ENCODE measurements around the gene GPAM. TPM values are rescaled to one million over a fixed set of nuclear protein-coding genes. Genes with fewer than 3 reads are reported as not detected.

The GPAM gene
- total RNA-seq, 1 experiment from 2014 or later: 16.0 TPM

GRCh38 chr10:112136486-112137153, 46.9 kb downstream of the GPAM start:
- DNase-seq: no peak
- Mint-ChIP-seq H3K27ac (peak overlapping the region in 1 of 3 experiments; percentile 79; a peak in 1 of 7 replicates), H3K9me3 (no peaks in the 10 kb centered on the region; a peak in 1 of 5 replicates), H3K27me3 (ENCODE audit: low read depth) (peaks cover 2% of the 10 kb centered on the region; the same call in 1 of the 2 replicates), H3K4me3 (no peak overlapping the region), H3K4me1 (peaks cover 11 to 15% of the 10 kb centered on the region in 2 experiments), H3K36me3 (ENCODE audit: insufficient read depth in 1 of 3, low read depth in 3 of 3) (no peaks in the 10 kb centered on the region; a peak in 2 of 7 replicates)
- no peak overlapping the region for H2BK120ac ChIP-seq (ENCODE audit: low read depth, low read length, poor library complexity, severe bottlenecking)
- H3K56ac ChIP-seq (ENCODE audit: insufficient read length, low read depth, low read length): no peak overlapping the region
- no peaks in the 10 kb centered on the region for H3K4me1 ChIP-seq (ENCODE audit: insufficient read depth, low read length)
- H3K23ac ChIP-seq (ENCODE audit: insufficient read length, low read depth, low read length): no peak overlapping the region
- TF ChIP-seq CTCF (conservative IDR thresholded peaks at IDR 0.05): no peak
- H2BK12ac ChIP-seq (ENCODE audit: insufficient read length, low read depth, low read length): no peak overlapping the region
- no peaks in the 10 kb centered on the region for H3K9me3 ChIP-seq (ENCODE audit: control insufficient read depth, low read depth, low read length)
- H3K27me3 ChIP-seq (ENCODE audit: insufficient read depth, low read length): no peaks in the 10 kb centered on the region
- no peak overlapping the region for H4K5ac ChIP-seq (ENCODE audit: insufficient read length, low read depth, low read length)
- H2BK15ac ChIP-seq (ENCODE audit: low read depth, low read length): no peak overlapping the region
- WGBS (ENCODE audit: extremely low coverage, insufficient read length, low lambda C conversion rate): no CpG with 5 or more reads among the region's 5 CpGs
- no peak overlapping the region for H3K18ac ChIP-seq (ENCODE audit: insufficient read length, low read depth, low read length)
- H4K8ac ChIP-seq (replicated peaks; ENCODE audit: insufficient read length, low read depth, low read length): no peak overlapping the region
- H3T11ph ChIP-seq (ENCODE audit: low read length): no peak overlapping the region
- H2BK5ac ChIP-seq (ENCODE audit: insufficient read length, low read length): no peak overlapping the region
- no peak overlapping the region for H2AFZ ChIP-seq (ENCODE audit: low read length)
- H3K4ac ChIP-seq (ENCODE audit: low read depth, low read length): no peak overlapping the region
- H2BK20ac ChIP-seq (ENCODE audit: low read depth, low read length, poor library complexity, severe bottlenecking): no peak overlapping the region
- no peak overlapping the region for H4K91ac ChIP-seq (ENCODE audit: insufficient read length, low read depth, low read length)
- H2AK5ac ChIP-seq (ENCODE audit: insufficient read length, low read length): no peak overlapping the region
- no peak overlapping the region for H3K4me2 ChIP-seq (ENCODE audit: insufficient read depth, insufficient read length, low read length)
- no peaks in the 10 kb centered on the region for H3K23me2 ChIP-seq (ENCODE audit: insufficient read length, low read depth, low read length, poor library complexity, severe bottlenecking)
- no peaks in the 10 kb centered on the region for H3K79me1 ChIP-seq (ENCODE audit: insufficient read depth, low read depth, low read length, poor library complexity, severe bottlenecking)
- no peak overlapping the region for H3K27ac ChIP-seq (ENCODE audit: insufficient read length, low read depth, low read length)
- no peaks in the 10 kb centered on the region for H4K20me1 ChIP-seq (ENCODE audit: control insufficient read depth, insufficient read depth, insufficient read length)
- no peaks in the 10 kb centered on the region for H3K79me2 ChIP-seq (ENCODE audit: insufficient read depth, low read length)
- no peak overlapping the region for H3K14ac ChIP-seq (ENCODE audit: insufficient read depth, low read length)
- no peak overlapping the region for H3K9ac ChIP-seq (ENCODE audit: extremely low read depth, insufficient read length, low read length)

Measured in H9 (cell line).